ENCODE data around the gene TTC33.

- TF ChIP-seq CTCF (IDR thresholded peaks at IDR 0.05 in 8 of 11, conservative IDR thresholded peaks at IDR 0.05 in 3 of 11), result no peak
- TF ChIP-seq POLR2AphosphoS5 (IDR thresholded peaks at IDR 0.05), result no peak
- no peak for TF ChIP-seq POLR2A (IDR thresholded peaks at IDR 0.05)
These were observed 18.9 kb upstream of the TTC33 start for GRCh38 chr5:40774623-40775022.

All from spleen (tissue), 7 donors.